Stimulated activated CD4-positive, alpha-beta T cell treated with anti-CD3 and anti-CD28 coated beads, Interleukin-15, amount 100 ng/mL, for 48 hours (primary cell): ENCODE measurements around the gene KRCC1.
"Not testable (repeated sequence)": the region's sequence is repeated elsewhere in the genome, so short reads cannot be mapped to it uniquely, and the experiment has no call there.

Experiments used
- DNase-seq, 2 donors: peaks; one replicate each; pipeline ENCODE4 v3.0.0-alpha.2; 2020; ENCODE audit warnings: low read depth in 2 of 2

The KRCC1 gene

DNA sequence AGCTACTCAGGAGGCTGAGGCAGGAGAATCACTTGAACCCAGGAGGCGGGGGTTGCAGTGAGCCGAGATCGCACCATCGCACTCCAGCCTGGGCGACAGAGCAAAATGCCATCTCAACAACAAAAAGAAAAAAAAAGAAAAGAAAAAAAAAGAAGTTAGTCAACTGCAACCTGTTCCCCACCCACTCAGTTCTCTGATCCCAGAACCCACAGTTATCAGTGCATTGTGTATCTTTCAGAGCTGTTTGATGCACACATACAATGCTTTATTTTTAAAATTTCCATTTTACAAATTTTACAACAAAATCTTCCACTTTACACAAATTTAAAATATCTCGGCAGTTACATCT is 53.2 kb downstream of the KRCC1 start:
- DNase-seq = no peak

DNA sequence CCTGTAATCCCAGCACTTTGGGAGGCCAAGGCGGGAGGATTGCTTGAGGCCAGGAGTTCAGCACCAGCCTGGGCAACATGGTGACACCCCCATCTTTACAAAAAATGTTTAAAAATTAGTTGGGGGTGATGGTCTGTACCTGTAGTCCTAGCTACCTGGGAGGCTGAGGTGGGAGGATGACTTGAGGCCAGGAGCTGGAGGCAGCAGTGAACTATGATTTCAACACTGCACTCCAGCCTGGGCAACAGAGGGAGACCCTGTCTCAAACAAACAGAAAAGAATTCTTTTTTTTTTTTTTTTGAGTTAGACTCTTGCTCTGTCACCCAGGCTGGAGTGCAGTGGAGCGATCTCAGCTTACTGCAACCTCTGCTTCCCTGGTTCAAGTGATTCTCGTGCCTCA is 55.1 kb downstream of the KRCC1 start:
- not testable (repeated sequence) for DNase-seq

GRCh38 chr2:87996570-87996969 is 59.0 kb downstream of the KRCC1 start:
- DNase-seq = no peak

- no peak for DNase-seq
Measured at GRCh38 chr2:87995756-87996155, 59.8 kb downstream of the KRCC1 start.

DNA sequence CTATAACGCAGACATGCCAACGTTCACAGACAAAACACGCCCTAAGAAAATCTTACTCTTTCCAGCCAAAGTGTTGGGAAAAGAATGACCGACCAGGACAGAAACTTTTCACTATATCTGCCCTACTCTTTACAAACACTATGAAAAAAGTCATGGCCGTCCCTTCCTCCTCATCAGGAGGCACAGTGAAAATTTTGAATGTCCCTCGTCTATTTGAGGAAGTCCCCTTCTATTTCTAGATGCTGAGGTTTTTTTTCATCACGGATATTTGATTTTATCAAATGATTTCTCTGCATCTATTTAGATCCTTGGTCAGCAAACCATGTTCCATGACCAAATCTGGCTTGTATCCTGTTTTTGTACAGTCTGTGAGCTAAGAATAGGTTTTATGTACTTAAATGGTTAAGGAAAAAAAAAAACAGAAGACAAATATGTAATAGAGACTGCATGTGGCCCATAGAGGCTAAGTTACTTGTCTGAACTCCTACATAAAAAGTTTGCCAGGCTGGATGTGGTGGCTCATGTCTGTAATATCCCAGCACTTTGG is 61.2 kb downstream of the KRCC1 start:
- not testable (repeated sequence) for DNase-seq

GRCh38 chr2:87992569-87992968 is 63.0 kb downstream of the KRCC1 start:
- not testable (repeated sequence) for DNase-seq

GRCh38 chr2:87987473-87987872 is 68.1 kb downstream of the KRCC1 start:
- not testable (repeated sequence) for DNase-seq

DNA sequence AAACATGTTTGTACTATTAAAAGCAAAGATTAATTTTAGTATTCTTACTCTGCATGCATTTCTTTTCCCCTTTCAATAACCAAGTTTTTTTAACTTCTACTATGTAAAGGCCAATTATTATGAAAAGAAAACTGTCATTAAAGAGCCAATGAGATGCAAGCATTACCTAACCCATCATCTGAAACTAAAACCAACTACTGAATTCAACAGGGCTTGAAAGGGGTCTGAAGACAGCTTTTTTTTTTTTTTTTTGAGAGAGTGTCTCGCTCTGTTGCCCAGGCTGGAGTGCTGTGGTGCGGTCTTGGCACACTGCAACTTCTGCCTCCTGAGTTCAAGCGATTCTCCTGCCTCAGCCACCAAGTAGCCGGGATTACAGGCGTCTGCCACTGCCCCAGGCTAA is 69.7 kb downstream of the KRCC1 start:
- DNase-seq = not testable (repeated sequence)

GRCh38 chr2:87981182-87981581 is 74.4 kb downstream of the KRCC1 start:
- not testable (repeated sequence) for DNase-seq
